Epithelial cell of esophagus (primary cell): ENCODE measurements around the gene SOX13.
A peak's percentile ranks its signal among the peaks of the same experiment; 100 is the strongest.

ENCODE experiments used
- DNase-seq: peaks from one replicate; pipeline ENCODE4 v3.0.0; 2010; ENCODE audit warnings: low read depth
- H3K4me3 ChIP-seq: 2 replicates; pipeline ENCODE4 v1.5.1; 2011; ENCODE audit warnings: mild to moderate bottlenecking, low read length, control low read depth
- TF ChIP-seq, protein P1 (sequence below): IDR thresholded peaks from 2 replicates; pipeline ENCODE4 v1.5.1; 2011; ENCODE audit warnings: low read depth, mild to moderate bottlenecking, low read length, control low read depth, inconsistent platforms; ENCODE audit not compliant: insufficient read depth; ENCODE audit errors: missing control alignments

The SOX13 gene

DNA sequence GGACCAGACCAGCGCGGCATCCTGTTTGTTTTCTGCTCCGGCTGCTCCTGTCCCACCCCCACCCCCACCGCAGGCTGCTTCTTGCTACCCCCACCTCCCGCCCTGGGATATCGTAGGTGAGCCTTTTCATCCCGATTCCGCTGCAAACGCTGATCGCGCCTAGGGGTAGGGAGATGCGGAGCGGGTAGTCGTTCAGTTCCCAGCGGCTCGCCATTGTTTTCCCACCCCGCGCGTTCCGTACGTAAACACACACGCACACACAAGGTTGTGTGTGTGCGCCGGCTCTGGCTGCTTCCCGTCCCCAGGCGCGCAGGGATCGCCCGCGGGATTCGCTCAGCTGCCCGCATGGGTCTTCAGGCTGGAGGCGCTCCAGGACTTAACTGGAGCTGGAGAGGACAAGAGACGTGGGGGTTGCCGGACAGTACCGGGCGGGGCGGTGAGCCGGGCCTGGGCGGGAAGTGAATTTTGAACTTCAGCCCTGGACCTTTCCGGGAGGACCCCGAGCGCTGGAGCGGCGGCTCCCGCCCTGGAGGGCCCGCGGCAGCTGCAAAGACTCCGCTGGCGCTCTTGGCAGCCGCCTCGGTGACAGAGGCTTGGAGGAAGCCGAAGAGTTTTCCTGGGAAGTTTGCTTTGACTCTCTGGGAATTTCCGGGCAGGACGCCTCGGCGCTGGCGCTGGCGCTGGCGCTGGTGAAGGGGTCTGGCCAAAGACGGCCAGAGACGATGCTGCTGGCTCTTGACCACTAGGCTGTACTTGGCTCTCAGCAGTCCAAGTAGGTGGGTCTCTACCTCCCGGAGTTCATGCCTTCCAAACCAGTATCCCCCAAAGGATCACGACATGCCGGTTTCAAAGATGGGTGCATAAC, 1.6 kb downstream of the SOX13 start:
- peak overlapping the region; percentile 84 for H3K4me3 ChIP-seq
- peak; percentile 50 for DNase-seq
- TF ChIP-seq, protein P1, sequence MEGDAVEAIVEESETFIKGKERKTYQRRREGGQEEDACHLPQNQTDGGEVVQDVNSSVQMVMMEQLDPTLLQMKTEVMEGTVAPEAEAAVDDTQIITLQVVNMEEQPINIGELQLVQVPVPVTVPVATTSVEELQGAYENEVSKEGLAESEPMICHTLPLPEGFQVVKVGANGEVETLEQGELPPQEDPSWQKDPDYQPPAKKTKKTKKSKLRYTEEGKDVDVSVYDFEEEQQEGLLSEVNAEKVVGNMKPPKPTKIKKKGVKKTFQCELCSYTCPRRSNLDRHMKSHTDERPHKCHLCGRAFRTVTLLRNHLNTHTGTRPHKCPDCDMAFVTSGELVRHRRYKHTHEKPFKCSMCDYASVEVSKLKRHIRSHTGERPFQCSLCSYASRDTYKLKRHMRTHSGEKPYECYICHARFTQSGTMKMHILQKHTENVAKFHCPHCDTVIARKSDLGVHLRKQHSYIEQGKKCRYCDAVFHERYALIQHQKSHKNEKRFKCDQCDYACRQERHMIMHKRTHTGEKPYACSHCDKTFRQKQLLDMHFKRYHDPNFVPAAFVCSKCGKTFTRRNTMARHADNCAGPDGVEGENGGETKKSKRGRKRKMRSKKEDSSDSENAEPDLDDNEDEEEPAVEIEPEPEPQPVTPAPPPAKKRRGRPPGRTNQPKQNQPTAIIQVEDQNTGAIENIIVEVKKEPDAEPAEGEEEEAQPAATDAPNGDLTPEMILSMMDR: no peak

DNA sequence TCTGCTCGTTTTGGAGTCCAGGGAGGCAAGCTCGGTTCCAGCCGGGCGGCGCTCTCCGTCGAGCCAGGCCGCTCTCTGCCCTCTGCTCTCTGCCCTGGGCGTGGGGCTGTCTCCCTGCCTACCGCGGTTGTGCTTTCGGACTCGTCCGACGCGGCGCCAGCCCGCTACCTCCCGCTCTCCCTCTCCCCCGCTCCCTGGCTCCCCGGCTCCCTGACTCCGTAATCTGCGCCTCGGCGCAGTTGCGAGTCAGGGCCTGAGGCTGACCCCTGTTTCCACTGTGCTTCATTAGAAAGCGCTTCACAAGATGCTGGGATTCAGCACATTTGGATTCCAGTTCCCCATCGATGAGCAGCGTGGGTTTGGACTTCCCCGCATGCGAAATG, 2.2 kb downstream of the SOX13 start:
- peak overlapping the region; percentile 84 for H3K4me3 ChIP-seq
- DNase-seq: peak; percentile 35
- TF ChIP-seq, protein P1: no peak

DNA sequence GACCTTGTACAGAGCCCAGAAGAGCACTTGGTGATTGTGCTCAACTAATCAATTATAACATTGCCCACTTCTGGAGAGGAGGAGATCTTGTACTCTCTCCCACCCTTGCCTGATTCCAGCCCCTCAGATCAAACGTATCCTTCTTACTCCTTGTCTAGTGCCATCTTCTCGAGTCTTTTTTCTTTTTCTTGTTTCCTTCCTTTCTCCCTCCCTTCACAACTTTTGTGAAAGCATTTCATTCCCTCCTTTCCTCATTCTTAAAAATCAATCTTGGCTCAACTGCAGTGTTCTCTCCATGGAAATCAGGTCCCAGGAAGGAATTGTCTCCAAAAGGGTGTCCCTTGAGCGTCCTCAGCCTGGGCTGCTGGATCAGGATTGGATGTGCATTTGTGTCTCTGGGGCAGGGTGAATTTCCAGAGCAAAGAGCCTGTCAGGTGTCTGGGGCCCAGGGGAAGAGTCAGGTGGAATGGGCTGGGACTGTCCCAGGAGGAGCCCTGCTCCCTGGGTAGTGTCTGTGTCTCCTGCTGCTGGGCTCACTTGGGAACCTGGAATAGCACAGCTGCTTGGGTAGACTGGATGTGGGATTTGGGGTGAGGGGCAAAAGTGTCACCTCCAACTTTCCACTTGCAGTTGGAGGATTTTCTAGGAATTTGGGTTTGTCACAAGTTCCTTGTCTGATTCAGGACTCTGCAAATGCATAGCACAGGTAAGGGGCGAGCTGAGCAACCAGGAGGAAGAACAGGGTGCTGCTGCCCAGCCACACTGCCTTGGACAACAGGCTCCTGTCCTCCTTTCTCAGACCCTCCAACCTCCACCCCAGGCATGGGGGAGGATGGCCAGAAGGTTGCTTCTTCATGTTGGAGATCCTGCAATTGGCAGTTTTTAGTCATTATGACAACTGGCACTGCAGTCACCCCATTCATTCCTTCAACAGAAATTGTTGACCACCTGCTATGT, 3.3 kb downstream of the SOX13 start:
- H3K4me3 ChIP-seq: no peak overlapping the region
- TF ChIP-seq, protein P1: no peak
- DNase-seq: no peak

DNA sequence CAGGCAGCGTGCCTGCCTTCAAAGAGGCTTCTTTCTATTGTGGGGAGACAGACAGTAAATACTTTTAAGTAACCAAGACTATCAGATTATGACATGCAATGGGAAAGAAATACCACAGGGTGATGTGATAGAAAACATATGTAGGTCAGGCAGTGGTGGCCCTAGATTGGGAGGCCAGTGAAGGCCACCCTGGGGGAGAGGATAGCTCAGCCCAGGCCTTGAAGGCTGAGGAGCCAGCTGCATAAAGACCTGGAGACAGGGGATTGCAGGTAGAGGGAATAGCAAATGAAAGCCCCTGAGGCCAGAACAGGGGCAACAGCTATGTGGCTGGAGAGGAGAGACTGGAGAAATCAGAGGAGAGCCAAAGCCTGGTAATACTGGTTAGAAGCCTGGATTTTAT, 4.0 kb downstream of the SOX13 start:
- DNase-seq: no peak
- TF ChIP-seq, protein P1: no peak
- no peak overlapping the region for H3K4me3 ChIP-seq

DNA sequence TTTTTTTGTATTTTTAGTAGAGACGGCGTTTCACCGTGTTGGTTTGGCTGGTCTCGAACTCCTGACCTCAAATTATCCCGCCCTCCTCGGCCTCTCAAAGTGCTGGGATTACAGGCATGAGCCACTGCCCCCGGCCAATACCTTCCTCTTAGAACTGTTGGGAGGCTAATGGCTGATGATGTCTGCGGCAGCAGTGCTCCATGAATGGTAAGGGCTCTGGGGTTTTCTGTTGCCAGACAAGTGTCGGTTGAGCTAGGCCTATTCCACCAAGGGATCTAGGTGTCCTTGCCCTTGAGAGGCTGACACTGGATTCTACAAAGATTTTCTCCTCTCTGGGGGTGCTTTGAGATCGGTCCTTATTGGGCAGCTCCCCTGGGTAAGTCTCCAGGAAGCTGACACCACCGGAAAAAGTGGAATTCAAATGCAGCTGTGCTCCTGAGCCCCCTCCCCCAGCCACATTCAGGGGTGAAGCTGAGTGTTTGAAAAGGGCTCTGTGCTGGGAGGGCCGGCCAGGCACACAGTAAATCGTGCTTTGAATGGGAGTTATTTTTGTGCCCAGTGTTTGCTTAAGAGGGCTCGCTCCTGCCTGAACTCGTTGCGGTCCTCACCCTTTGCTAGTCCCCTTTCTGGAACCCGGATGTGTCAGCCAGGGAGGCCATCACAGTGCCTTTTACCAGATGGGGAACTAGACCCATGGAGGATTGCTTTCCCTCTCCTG, 5.2 kb downstream of the SOX13 start:
- TF ChIP-seq, protein P1: no peak
- H3K4me3 ChIP-seq: no peak overlapping the region
- DNase-seq: peak; percentile 77

DNA sequence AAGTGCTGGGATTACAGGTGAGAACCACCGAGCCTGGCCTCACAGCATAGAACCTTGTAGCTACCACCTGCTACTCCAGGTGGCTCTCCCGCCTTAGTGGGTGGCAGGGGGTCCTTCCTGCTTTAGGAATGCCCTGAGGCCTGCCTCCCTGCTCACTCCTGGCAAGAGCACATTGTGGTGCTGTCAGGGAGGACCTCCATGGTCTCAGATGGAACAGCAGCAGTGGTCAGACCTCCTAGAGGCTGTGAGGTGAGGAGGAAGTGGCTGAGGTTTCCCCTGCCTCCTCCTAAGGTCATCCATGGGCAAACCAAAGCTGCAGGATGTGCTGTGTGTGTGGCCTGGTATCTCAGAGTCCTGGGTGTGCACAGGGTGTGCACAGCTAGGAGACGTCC, 6.7 kb downstream of the SOX13 start:
- no peak for DNase-seq
- H3K4me3 ChIP-seq: no peak overlapping the region
- TF ChIP-seq, protein P1: no peak
